Thoracic aorta (tissue), 2 donors: ENCODE data around the gene COQ7. TPM values are rescaled to one million over a fixed set of nuclear protein-coding genes. Genes with fewer than 3 reads are reported as not detected.
A peak's percentile ranks its signal among the peaks of the same experiment; 100 is the strongest.

ENCODE experiments used
- ATAC-seq: fragments of 150-250 bp; one replicate; pipeline ENCODE4 v1.8.0; 2017; ENCODE audit warnings: low read depth; ENCODE audit not compliant: insufficient number of reproducible peaks, low FRiP score
- DNase-seq: peaks from one replicate; pipeline ENCODE4 v3.0.0-alpha.2; 2020; ENCODE audit warnings: low spot score
- H3K27ac ChIP-seq, 2 donors: fragments of 200-600 bp; sonication (generic); 1 replicate in 1 of 2; 2 replicates in 1 of 2; pipeline ENCODE4 v1.5.1; 2016; ENCODE audit warnings: mild to moderate bottlenecking in 2 of 2, moderate library complexity in 2 of 2
- H3K27me3 ChIP-seq: fragments of 200-600 bp; sonication (generic); replicated peaks from 2 replicates; pipeline ENCODE4 v1.6.0; 2016; ENCODE audit warnings: mild to moderate bottlenecking; ENCODE audit not compliant: insufficient read depth
- H3K36me3 ChIP-seq: fragments of 200-600 bp; sonication (generic); one replicate; pipeline ENCODE4 v1.5.1; 2016
- H3K4me1 ChIP-seq, 2 donors: fragments of 200-600 bp; sonication (generic); 1 replicate in 1 of 2; 2 replicates in 1 of 2; pipeline versions ENCODE4 v1.5.1 to v1.6.0; 2016; ENCODE audit warnings: low read depth in 2 of 2, mild to moderate bottlenecking in 1 of 2; ENCODE audit not compliant: control insufficient read depth in 1 of 2
- H3K4me3 ChIP-seq: fragments of 200-600 bp; sonication (generic); 2 replicates; pipeline ENCODE4 v1.5.1; 2016; ENCODE audit warnings: mild to moderate bottlenecking
- H3K9me3 ChIP-seq: fragments of 200-600 bp; sonication (generic); 2 replicates; pipeline ENCODE4 v1.5.1; 2016
- CTCF ChIP-seq: fragments of 200-600 bp; sonication (generic); IDR thresholded peaks from one replicate; pipeline ENCODE4 v1.5.1; 2019; ENCODE audit warnings: antibody characterized with exemption
- total RNA-seq, 2 donors: library from RNA; depleted of rRNA; stranded (reverse); fragments of >200 nt; gene quantifications; one replicate each; pipeline versions ENCODE4 v1.1.0 to v1.2.3, GENCODE V29; 2016

COQ7 gene
- total RNA-seq, 2 donors from 2014 or later, result 15.4 to 18.3 TPM

GRCh38 chr16:19113577-19114358, 46.4 kb downstream of the COQ7 start, which contains the start of gene ITPRIPL2:
Gene ITPRIPL2 (plus strand): TSS chr16:19113964. CDS start chr16:19114462, 498 bp downstream.
- Histone ChIP-seq H3K36me3 (peaks cover 8% of the 10 kb centered on the region), H3K27me3 (no peaks in the 10 kb centered on the region), H3K4me3 (peak within 1 kb of the TSS; percentile 80), H3K9me3 (no peaks in the 10 kb centered on the region), H3K27ac (peak within 1 kb of the TSS; percentile 87 to 98), H3K4me1 (peaks cover 28 to 46% of the 10 kb centered on the region in 2 donors)
- DNase-seq (peak; percentile 69), ATAC-seq (peak; percentile 81)
- no peak for TF ChIP-seq CTCF

- peak overlapping the region; percentile 80 for H3K4me3 ChIP-seq
- no peaks in the 10 kb centered on the region for H3K27me3 ChIP-seq
- H3K36me3 ChIP-seq, result peaks cover 8% of the 10 kb centered on the region
- peak overlapping the region; percentile 87 to 98 for H3K27ac ChIP-seq
- peaks cover 30 to 52% of the 10 kb centered on the region in 2 donors for H3K4me1 ChIP-seq
- DNase-seq, result no peak
- peak; percentile 48 for TF ChIP-seq CTCF
- peak; percentile 7 for ATAC-seq
- no peaks in the 10 kb centered on the region for H3K9me3 ChIP-seq
These were observed 47.1 kb downstream of the COQ7 start for GRCh38 chr16:19114359-19115147.

GRCh38 chr16:19115148-19116021, 48.0 kb downstream of the COQ7 start:
- DNase-seq (no peak), ATAC-seq (no peak)
- H3K36me3 ChIP-seq, result peaks cover 8% of the 10 kb centered on the region
- peaks cover 36 to 58% of the 10 kb centered on the region in 2 donors for H3K4me1 ChIP-seq
- H3K9me3 ChIP-seq, result no peaks in the 10 kb centered on the region
- no peaks in the 10 kb centered on the region for H3K27me3 ChIP-seq
- no peak for TF ChIP-seq CTCF
- H3K27ac ChIP-seq, result peak overlapping the region; percentile 87 to 98
- H3K4me3 ChIP-seq, result peak overlapping the region; percentile 80

GRCh38 chr16:19116711-19117449, 49.5 kb downstream of the COQ7 start:
- no peak for ATAC-seq

More at GRCh38 chr16:19116711-19117449, 49.5 kb downstream of the COQ7 start:
- no peaks in the 10 kb centered on the region for H3K9me3 ChIP-seq
- H3K36me3 ChIP-seq, result peaks cover 8% of the 10 kb centered on the region
- no peak for DNase-seq
- H3K27me3 ChIP-seq, result no peaks in the 10 kb centered on the region
- H3K4me1 ChIP-seq, result peaks cover 36 to 58% of the 10 kb centered on the region in 2 donors
- peak overlapping the region; percentile 7 for H3K4me3 ChIP-seq
- no peak for TF ChIP-seq CTCF
- H3K27ac ChIP-seq, result peak overlapping the region in 1 of 2 donors; percentile 26
